ENCODE results near the gene LRRN3.

DNA sequence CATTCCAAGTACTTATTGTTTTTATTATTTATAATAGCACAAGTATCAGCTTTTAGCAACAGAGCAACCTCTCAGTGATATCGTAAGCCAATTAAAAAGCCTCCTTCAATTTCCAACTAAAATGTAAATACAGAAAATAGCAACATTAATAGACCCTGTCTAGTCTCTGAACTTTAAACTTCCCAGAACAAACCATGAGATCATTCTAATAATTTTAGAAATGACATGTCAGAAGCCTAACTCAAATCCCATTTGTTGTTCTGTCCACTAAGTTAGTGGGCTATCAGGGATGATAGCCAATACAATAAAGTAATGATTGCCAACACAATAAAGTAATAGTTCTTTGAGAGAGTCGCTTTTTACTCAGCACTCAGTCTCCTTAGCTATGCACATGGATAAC, 22.3 kb upstream of the LRRN3 start:
- TF ChIP-seq, protein P1, sequence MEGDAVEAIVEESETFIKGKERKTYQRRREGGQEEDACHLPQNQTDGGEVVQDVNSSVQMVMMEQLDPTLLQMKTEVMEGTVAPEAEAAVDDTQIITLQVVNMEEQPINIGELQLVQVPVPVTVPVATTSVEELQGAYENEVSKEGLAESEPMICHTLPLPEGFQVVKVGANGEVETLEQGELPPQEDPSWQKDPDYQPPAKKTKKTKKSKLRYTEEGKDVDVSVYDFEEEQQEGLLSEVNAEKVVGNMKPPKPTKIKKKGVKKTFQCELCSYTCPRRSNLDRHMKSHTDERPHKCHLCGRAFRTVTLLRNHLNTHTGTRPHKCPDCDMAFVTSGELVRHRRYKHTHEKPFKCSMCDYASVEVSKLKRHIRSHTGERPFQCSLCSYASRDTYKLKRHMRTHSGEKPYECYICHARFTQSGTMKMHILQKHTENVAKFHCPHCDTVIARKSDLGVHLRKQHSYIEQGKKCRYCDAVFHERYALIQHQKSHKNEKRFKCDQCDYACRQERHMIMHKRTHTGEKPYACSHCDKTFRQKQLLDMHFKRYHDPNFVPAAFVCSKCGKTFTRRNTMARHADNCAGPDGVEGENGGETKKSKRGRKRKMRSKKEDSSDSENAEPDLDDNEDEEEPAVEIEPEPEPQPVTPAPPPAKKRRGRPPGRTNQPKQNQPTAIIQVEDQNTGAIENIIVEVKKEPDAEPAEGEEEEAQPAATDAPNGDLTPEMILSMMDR (IDR thresholded peaks at IDR 0.05; ENCODE audit: borderline replicate concordance, extremely low read depth, low read length, poor library complexity, severe bottlenecking): no peak
- TF ChIP-seq EZH2 (IDR thresholded peaks at IDR 0.05; ENCODE audit: borderline replicate concordance, low read depth, low read length, severe bottlenecking): no peak
